Aorta (tissue), 5 donors: Measurements from ENCODE around the gene DGKK. TPM values are rescaled to one million over a fixed set of nuclear protein-coding genes. Genes with fewer than 3 reads are reported as not detected.

ENCODE experiments used
- ATAC-seq: fragments of 200-7000 bp; cut with Tn5 transposase; one replicate; pipeline ENCODE4 v1.9.1; 2022; ENCODE audit warnings: moderate library complexity; ENCODE audit not compliant: low FRiP score
- DNase-seq, 2 donors: peaks; one replicate each; pipeline ENCODE4 v3.0.0-alpha.2; 2020
- H3K27ac ChIP-seq, 2 donors: one replicate each; pipeline ENCODE4 v1.5.1; 2013; ENCODE audit warnings: low read length in 2 of 2, mild to moderate bottlenecking in 2 of 2, moderate library complexity in 2 of 2, control low read depth in 1 of 2, inconsistent platforms in 1 of 2, low read depth in 1 of 2
- H3K27me3 ChIP-seq, 2 donors: one replicate each; pipeline ENCODE4 v1.6.1; 2013; ENCODE audit warnings: control low read depth in 1 of 2, low read length in 1 of 2, mild to moderate bottlenecking in 1 of 2, moderate library complexity in 1 of 2; ENCODE audit not compliant: insufficient read depth in 2 of 2, control insufficient read depth in 1 of 2
- H3K36me3 ChIP-seq, 2 donors: one replicate each; pipeline ENCODE4 v1.6.1; 2013; ENCODE audit warnings: control low read depth in 1 of 2, low read length in 1 of 2, mild to moderate bottlenecking in 1 of 2; ENCODE audit not compliant: insufficient read depth in 2 of 2, control insufficient read depth in 1 of 2
- H3K4me1 ChIP-seq, 2 donors: one replicate each; pipeline ENCODE4 v1.6.1; 2013; ENCODE audit warnings: low read length in 2 of 2, control low read depth in 1 of 2, mild to moderate bottlenecking in 1 of 2, moderate library complexity in 1 of 2; ENCODE audit not compliant: insufficient read depth in 2 of 2, control insufficient read depth in 1 of 2
- H3K4me3 ChIP-seq, 2 donors: one replicate each; pipeline ENCODE4 v1.5.1; 2013; ENCODE audit warnings: low read length in 2 of 2, control low read depth in 1 of 2, mild to moderate bottlenecking in 1 of 2
- H3K9me3 ChIP-seq: one replicate; pipeline ENCODE4 v1.6.1; 2013; ENCODE audit warnings: mild to moderate bottlenecking, low read length; ENCODE audit not compliant: control insufficient read depth
- WGBS, 2 donors: extraction: QIAGEN DNeasy Blood & Tissue Kit; methylation state at CpG; one replicate each; pipeline ENCODE4 v1.1.7; 2013; 5-methylcytosine and 5-hydroxymethylcytosine counted together
- intact Hi-C, 2 donors: fragments of 100-400 bp; cut with DNase I; formaldehyde crosslinking; loops; one replicate each; pipeline versions ENCODE4 v1.14.2 to v1.15.0; 2022
- polyA plus RNA-seq, 2 donors: library from polyadenylated mRNA; stranded (reverse); fragments of 200-250 nt; gene quantifications; one replicate each; pipeline ENCODE4 v1.2.3, GENCODE V29; 2013
- total RNA-seq, 2 donors: library from RNA; stranded (reverse); fragmentation: NEBNext Ultra II Directional; extraction: Animal tissue kit (Norgen Biotek cat#: 25700); gene quantifications; one replicate each; pipeline ENCODE4 v1.2.1, GENCODE V29; 2021
- donor health status: healthy with polysubstance abuse.
- donor health status: Bipolar disorder and iron deficiency.
- donor health status: DM: no; HTN: no; CAD: no.
- donor health status: DM: no; HTN: no; CAD: no.
- donor health status: DM: yes; HTN: yes; CAD: no.

Gene DGKK
- total and polyA plus RNA-seq, 4 donors: not detected

- DNase-seq: no peak
- WGBS, 2 donors: 78 to 85% methylated on average over 6 of the region's 6 CpGs
Observed at GRCh38 chrX:50436797-50437196, 33.8 kb downstream of the DGKK start.

DNA sequence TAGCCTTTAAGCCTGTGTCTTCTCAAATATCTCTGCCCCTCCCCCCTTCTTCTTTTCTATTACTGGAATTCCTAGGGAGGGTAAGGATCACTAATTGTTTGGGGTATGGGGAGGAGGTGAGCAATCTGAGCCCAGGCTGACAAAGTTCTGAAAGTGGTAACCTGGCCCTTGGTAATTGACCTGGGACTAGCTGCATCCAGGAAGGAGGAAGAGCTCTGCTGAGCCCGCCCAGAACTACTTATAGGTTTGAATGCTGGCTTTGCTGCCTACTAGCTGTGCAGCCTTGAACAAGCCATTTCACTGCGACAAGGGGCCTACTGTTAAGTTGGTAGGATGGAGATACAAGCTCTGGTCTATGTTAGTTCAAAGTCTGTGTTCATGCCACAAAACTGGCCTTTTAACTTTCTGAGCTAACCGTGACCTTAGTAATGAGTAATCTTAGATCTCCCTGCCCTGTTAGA is 37.8 kb downstream of the DGKK start:
- WGBS, 2 donors: 54% methylated on average over 3 of the region's 3 CpGs
- Histone ChIP-seq H3K36me3 (no peaks in the 10 kb centered on the region), H3K9me3 (no peaks in the 10 kb centered on the region), H3K4me3 (no peak overlapping the region), H3K27me3 (no peaks in the 10 kb centered on the region), H3K27ac (no peak overlapping the region), H3K4me1 (no peaks in the 10 kb centered on the region)
- intact Hi-C loops: no loop called here
- no peak for ATAC-seq
- DNase-seq: no peak

More at GRCh38 chrX:50436797-50437196, 33.8 kb downstream of the DGKK start:
- intact Hi-C loops: no loop called here
- Histone ChIP-seq H3K9me3 (no peaks in the 10 kb centered on the region), H3K36me3 (no peaks in the 10 kb centered on the region), H3K27ac (no peak overlapping the region), H3K27me3 (no peaks in the 10 kb centered on the region), H3K4me1 (no peaks in the 10 kb centered on the region), H3K4me3 (no peak overlapping the region)
- ATAC-seq: no peak

DNA sequence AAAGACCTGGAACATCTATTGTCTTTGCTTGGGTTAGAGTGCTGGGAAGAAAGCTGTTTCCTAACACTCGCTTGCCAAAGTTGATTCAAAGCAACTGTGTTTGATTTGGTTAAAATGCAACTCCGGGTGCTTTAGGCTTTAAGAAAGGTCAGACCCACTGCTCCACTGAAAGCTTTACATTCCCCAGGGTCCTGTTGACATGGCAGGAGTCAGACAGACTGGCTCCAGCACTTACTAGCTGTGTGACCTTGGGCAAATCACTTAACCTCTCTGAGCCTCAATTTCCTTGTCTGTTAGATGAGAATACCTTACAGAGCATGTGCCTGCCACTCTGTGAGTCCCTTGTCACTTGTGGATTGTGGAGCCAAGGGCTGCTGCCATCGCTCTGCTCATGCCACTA is 39.0 kb downstream of the DGKK start:
- Histone ChIP-seq H3K4me1 (no peaks in the 10 kb centered on the region), H3K9me3 (no peaks in the 10 kb centered on the region), H3K4me3 (no peak overlapping the region), H3K27ac (no peak overlapping the region), H3K27me3 (no peaks in the 10 kb centered on the region), H3K36me3 (no peaks in the 10 kb centered on the region)
- ATAC-seq (no peak), DNase-seq (no peak)
- WGBS, 2 donors: 48 to 57% methylated on average over 3 of the region's 3 CpGs
- intact Hi-C loops: no loop called here

GRCh38 chrX:50430917-50431575 is 39.6 kb downstream of the DGKK start:
- DNase-seq (no peak), ATAC-seq (no peak)
- intact Hi-C loops: no loop called here
- no peak overlapping the region for H3K27ac ChIP-seq
- H3K4me3 ChIP-seq: no peak overlapping the region
- 54 to 72% methylated on average over 5 of the region's 5 CpGs for WGBS, 2 donors
- no peaks in the 10 kb centered on the region for H3K27me3 ChIP-seq
- no peaks in the 10 kb centered on the region for H3K36me3 ChIP-seq
- H3K4me1 ChIP-seq: no peaks in the 10 kb centered on the region
- H3K9me3 ChIP-seq: no peaks in the 10 kb centered on the region

DNA sequence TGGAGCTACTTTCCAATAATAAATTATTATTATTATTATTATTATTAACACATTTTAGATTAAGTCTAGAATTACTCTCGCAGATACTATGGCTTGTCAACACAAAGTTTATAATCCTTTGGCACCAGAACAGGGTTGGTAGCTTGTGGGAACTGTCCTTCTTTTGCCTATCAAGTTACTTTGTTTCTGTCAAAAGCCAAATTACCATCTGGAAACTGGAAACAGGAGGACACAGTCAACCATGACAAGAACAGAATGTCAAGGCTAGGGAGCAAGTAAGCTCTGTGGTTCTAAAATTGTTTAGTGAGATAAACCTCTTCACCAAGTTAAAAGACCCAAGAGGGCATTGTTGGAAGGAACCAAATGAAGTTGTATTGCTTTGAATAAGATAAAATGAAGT is 42.5 kb downstream of the DGKK start:
- H3K36me3 ChIP-seq: no peaks in the 10 kb centered on the region
- H3K27me3 ChIP-seq: no peaks in the 10 kb centered on the region
- H3K9me3 ChIP-seq: no peaks in the 10 kb centered on the region
- ATAC-seq (no peak), DNase-seq (no peak)
- intact Hi-C loops: no loop called here
- H3K4me3 ChIP-seq: no peak overlapping the region
- WGBS, 2 donors: 65 to 73% methylated on average over 1 of the region's 1 CpG
- no peaks in the 10 kb centered on the region for H3K4me1 ChIP-seq
- no peak overlapping the region for H3K27ac ChIP-seq

DNA sequence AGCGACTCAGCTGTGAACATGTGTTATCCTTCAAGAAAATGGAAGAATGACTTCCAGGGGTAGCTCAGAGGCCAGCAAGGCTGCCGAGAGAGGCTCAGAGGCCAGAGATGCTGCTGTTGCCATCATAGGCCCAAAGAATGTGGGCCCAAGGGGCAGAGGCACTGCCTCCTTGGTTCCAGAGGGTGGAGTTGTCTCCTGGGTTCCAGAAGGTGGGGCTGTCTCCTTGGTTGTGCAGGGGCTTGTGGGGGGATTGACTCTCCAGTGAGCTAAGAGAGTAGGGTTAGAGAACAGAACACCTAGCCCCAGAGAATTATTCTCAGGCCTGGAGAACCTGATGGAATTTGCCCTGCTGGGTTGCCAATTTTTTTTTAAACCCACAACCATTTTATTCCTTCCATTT is 62.6 kb downstream of the DGKK start:
- Histone ChIP-seq H3K27me3 (no peaks in the 10 kb centered on the region), H3K4me1 (no peaks in the 10 kb centered on the region), H3K9me3 (no peaks in the 10 kb centered on the region), H3K36me3 (no peaks in the 10 kb centered on the region), H3K4me3 (no peak overlapping the region), H3K27ac (no peak overlapping the region)
- ATAC-seq: no peak
- no peak for DNase-seq
- WGBS, 2 donors: 62 to 88% methylated on average over 2 of the region's 2 CpGs
- intact Hi-C loops: no loop called here

DNA sequence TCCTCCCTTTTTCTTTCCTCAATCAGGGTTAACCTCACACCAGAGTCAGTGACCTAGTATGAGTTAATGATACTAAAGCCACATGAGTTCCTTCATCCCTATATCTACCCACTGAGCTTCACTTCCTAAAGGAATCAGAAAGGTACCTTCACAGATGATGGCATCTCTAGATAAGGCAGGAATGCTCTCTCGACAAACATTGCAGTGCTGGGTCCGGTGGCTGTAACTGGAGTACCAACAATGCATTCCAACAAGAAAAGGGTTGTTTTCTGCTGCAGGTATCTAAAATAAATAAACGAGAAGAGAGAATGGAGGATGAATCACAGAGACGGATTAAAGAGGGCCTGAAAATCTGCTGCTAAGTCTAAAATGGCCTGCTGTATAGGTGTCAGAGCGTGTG is 66.7 kb downstream of the DGKK start:
- H3K27me3 ChIP-seq: no peaks in the 10 kb centered on the region
- H3K9me3 ChIP-seq: no peaks in the 10 kb centered on the region
- intact Hi-C loops: no loop called here
- WGBS, 2 donors: 63 to 69% methylated on average over 5 of the region's 5 CpGs
- no peaks in the 10 kb centered on the region for H3K36me3 ChIP-seq
- DNase-seq (no peak), ATAC-seq (no peak)
- H3K4me3 ChIP-seq: no peak overlapping the region
- H3K27ac ChIP-seq: no peak overlapping the region
- no peaks in the 10 kb centered on the region for H3K4me1 ChIP-seq

DNA sequence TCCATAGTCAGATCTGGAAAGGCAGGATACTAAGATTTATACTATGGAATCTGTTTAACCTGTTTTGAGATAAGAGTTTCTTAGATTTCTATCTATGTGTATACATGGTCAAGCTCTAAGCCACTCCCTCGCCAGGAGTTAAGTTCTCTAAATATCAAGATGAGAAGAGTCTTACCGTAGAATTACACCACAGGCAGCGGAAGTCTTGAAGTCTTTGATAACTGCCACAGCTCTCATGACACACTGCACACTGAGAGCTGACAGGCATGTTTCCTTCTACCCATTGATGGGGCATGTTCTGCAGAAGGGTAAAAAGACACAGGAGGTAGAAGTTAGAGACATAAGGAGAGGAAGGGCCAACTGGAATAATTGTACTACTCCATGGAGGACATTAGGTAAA is 67.7 kb downstream of the DGKK start:
- Histone ChIP-seq H3K9me3 (no peaks in the 10 kb centered on the region), H3K27me3 (no peaks in the 10 kb centered on the region), H3K4me1 (no peaks in the 10 kb centered on the region), H3K4me3 (no peak overlapping the region), H3K36me3 (no peaks in the 10 kb centered on the region), H3K27ac (no peak overlapping the region)
- no peak for DNase-seq
- 77 to 81% methylated on average over 3 of the region's 3 CpGs for WGBS, 2 donors
- intact Hi-C loops: no loop called here
- no peak for ATAC-seq

GRCh38 chrX:50393902-50394301 is 76.7 kb downstream of the DGKK start:
- H3K9me3 ChIP-seq: no peaks in the 10 kb centered on the region
- no peak overlapping the region for H3K27ac ChIP-seq
- H3K4me1 ChIP-seq: no peaks in the 10 kb centered on the region
- H3K36me3 ChIP-seq: no peaks in the 10 kb centered on the region
- intact Hi-C loops: no loop called here
- H3K27me3 ChIP-seq: no peaks in the 10 kb centered on the region
- no peak for ATAC-seq
- 4 to 6% methylated on average over 2 of the region's 2 CpGs for WGBS, 2 donors
- no peak for DNase-seq
- H3K4me3 ChIP-seq: no peak overlapping the region
